Measurements from ENCODE around the gene RNF157. TPM values are rescaled to one million over a fixed set of nuclear protein-coding genes. Genes with fewer than 3 reads are reported as not detected.

Gene RNF157
- total and polyA plus RNA-seq, 10 of the 15 experiments (the other 5 are each of a cell fraction or from before 2014, with no cell fraction given): 1.4 to 15.9 (median 9.6) TPM

- TF ChIP-seq IRF3 (IDR thresholded peaks at IDR 0.05) (no peak), JUNB (IDR thresholded peaks at IDR 0.05) (no peak), POU2F2 (IDR thresholded peaks at IDR 0.05; ENCODE audit: borderline replicate concordance, low read depth, low read length) (no peak), PKNOX1 (IDR thresholded peaks at IDR 0.05) (no peak), EZH2 (IDR thresholded peaks at IDR 0.05; ENCODE audit: borderline replicate concordance, control insufficient read depth, low read depth, low read length) (no peak), YBX1 (IDR thresholded peaks at IDR 0.05) (no peak), EED (IDR thresholded peaks at IDR 0.05; ENCODE audit: low read depth) (no peak), KAT2A (conservative IDR thresholded peaks at IDR 0.05; ENCODE audit: control insufficient read depth, low read depth, low read length) (no peak), BACH1 (IDR thresholded peaks at IDR 0.05; ENCODE audit: borderline replicate concordance) (no peak), SUZ12 (IDR thresholded peaks at IDR 0.05; ENCODE audit: unreplicated experiment) (no peak), CHD1 (IDR thresholded peaks at IDR 0.05; ENCODE audit: low read depth, low read length) (no peak), ASH2L (IDR thresholded peaks at IDR 0.05; ENCODE audit: borderline replicate concordance, low read depth) (no peak), USF1 (IDR thresholded peaks at IDR 0.05; ENCODE audit: borderline replicate concordance, extremely low read length, insufficient read depth, low read depth, low read length) (no peak), CREB1 (IDR thresholded peaks at IDR 0.05; ENCODE audit: low read depth) (no peak), RAD21 (IDR thresholded peaks at IDR 0.05; ENCODE audit: insufficient read depth, low read depth, low read length) (no peak), SMAD1 (IDR thresholded peaks at IDR 0.05; ENCODE audit: low read depth, partially characterized antibody) (no peak), SKIL (IDR thresholded peaks at IDR 0.05; ENCODE audit: low read depth, poor library complexity, severe bottlenecking) (no peak), TCF3 (IDR thresholded peaks at IDR 0.05; ENCODE audit: borderline replicate concordance, insufficient read depth, low read depth, low read length) (no peak)
- BruUV-seq (replicated peaks): no TSS peak
- no peaks in the 10 kb centered on the region for H3K36me3 ChIP-seq (ENCODE audit: control insufficient read depth in 2 of 2, insufficient read depth in 2 of 2, low read length in 1 of 2)
- DNase-seq (ENCODE audit: low read depth, low spot score): no peak
- H3K9me3 ChIP-seq (replicated peaks; ENCODE audit: control insufficient read depth, insufficient read depth, low read length): no peaks in the 10 kb centered on the region
- H3K27ac ChIP-seq (ENCODE audit: control insufficient read depth, insufficient read depth): no peak overlapping the region
- H3K27me3 ChIP-seq (replicated peaks in 1 of 2; ENCODE audit: control insufficient read depth in 2 of 2, insufficient read depth in 2 of 2, low read length in 1 of 2): no peaks in the 10 kb centered on the region
- ChIA-PET RAD21 (ENCODE audit: unreplicated experiment) (interaction anchor here (0.6 to 6.0 kb wide), 12 partner anchors 9 to 287 kb away, joined by 3 to 149 read pairs (median 16); no protein-coding TSS in a partner anchor), SMC1A (ENCODE audit: uncharacterized antibody, unreplicated experiment) (interaction anchor here (0.5 to 4.8 kb wide), 10 partner anchors 9 to 264 kb away, joined by 3 to 53 read pairs (median 14); partner anchors contain the start of gene UBALD2), POLR2A (interaction anchor here (0.6 to 1.1 kb wide), 3 partner anchors 9 to 212 kb away, joined by 3 to 4 read pairs (median 3); no protein-coding TSS in a partner anchor), CTCF (interaction anchor here (1.0 to 7.4 kb wide), 12 partner anchors 10 to 264 kb away, joined by 4 to 316 read pairs (median 16); partner anchors contain the start of gene EXOC7)
- no peaks in the 10 kb centered on the region for H4K20me1 ChIP-seq (ENCODE audit: control insufficient read depth, insufficient read depth)
- no peak overlapping the region for H3K4me2 ChIP-seq (ENCODE audit: control insufficient read depth, insufficient read depth)
- H3K4me3 ChIP-seq: no peak overlapping the region
- in situ Hi-C loops (cut with MboI): no loop called here
- FAIRE-seq: no peak
- ATAC-seq: no peak
- H3K9ac ChIP-seq (ENCODE audit: control insufficient read depth, insufficient read depth, low read length): no peak overlapping the region
- H2AFZ ChIP-seq (ENCODE audit: control insufficient read depth, low read depth, low read length): no peak overlapping the region
- H3K79me2 ChIP-seq (ENCODE audit: control insufficient read depth, insufficient read depth, low read length): no peaks in the 10 kb centered on the region
- WGBS (ENCODE audit: insufficient coverage, insufficient replicate concordance, low lambda C conversion rate, missing lambda C conversion rate): 73% methylated on average over 19 of the region's 19 CpGs
- intact Hi-C loops (cut with micrococcal nuclease; ENCODE audit: unreplicated experiment): no loop called here
- H3K4me1 ChIP-seq (ENCODE audit: control insufficient read depth, insufficient read depth, low read length): peaks cover 7% of the 10 kb centered on the region
These were observed 38.1 kb upstream of the RNF157 start for GRCh38 chr17:76278268-76278908.

Measured in GM12878 (cell line).